Measurements from ENCODE around the gene KCND1.
A peak's percentile ranks its signal among the peaks of the same experiment; 100 is the strongest.

KCND1 gene

GRCh38 chrX:48937054-48937907 lies 34.4 kb downstream of the KCND1 start:
- peak; percentile 65 for DNase-seq

GRCh38 chrX:48936429-48937053 lies 35.1 kb downstream of the KCND1 start:
- no peak for DNase-seq

- no peak for DNase-seq
These were observed 36.4 kb downstream of the KCND1 start for GRCh38 chrX:48935301-48935670.

DNA sequence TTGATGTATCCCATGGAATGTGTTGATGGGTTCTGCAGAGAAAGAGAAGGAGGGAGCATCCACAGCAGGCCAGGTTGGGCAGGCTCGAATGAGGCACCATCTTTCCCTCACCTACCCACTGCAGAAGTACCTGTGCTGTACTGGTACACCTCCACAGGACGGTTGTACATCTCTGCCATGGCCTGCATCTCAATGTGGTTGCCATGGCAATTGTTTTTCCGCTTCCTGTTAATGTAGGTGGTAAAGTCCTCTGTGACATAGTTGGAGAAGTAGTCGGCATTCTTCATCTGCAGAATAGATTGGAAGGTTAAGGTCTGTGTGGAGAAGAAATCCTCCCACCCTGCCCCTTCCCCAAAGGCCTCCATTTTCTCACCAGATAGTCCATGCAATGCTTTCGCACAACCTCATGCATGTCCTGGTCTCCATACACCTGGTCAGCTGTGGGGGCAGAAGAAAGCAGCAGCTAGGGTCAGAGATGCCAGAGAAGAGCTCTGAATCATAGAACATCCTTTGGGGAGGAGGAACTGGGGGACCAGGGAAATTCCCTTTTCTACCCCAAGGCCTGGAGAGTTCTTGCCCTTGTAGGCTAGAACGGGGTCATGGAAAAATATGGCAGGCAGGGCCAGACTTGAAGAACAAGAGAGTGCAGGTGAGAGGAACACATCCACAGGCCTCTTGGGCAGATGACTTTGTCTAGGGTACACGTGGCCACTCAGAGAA lies 36.9 kb downstream of the KCND1 start:
- no peak for DNase-seq

GRCh38 chrX:48933757-48934156 lies 37.9 kb downstream of the KCND1 start:
- no peak for DNase-seq

DNA sequence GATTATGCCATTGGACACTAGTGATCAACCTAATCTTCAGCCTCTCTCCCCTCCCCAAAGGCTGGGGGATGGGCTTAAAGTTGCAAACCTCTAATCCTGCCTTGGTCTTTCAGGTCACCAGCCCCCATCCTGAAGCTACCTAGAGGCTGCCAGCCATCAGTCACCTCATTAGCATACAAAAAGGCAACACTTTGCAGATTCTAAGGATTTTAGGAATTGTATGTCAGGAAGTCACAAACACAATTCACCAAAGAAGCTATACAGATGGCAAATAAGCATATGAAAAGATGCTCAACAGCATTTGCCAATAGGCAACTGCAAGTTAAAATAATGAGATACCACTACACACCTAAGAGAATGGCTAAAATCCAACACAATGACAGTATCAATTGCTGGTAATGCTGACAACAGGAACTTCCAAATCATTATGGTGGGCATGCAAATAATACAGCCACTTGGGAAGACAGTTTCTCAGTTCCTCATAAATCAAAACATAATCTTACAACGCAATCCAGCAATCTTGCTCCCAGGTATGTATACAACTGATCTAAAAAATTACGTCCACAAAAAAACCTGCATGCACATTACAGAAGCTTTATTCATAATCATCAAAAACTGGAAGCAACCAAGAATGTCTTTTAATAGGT lies 43.8 kb downstream of the KCND1 start:
- DNase-seq: no peak

DNA sequence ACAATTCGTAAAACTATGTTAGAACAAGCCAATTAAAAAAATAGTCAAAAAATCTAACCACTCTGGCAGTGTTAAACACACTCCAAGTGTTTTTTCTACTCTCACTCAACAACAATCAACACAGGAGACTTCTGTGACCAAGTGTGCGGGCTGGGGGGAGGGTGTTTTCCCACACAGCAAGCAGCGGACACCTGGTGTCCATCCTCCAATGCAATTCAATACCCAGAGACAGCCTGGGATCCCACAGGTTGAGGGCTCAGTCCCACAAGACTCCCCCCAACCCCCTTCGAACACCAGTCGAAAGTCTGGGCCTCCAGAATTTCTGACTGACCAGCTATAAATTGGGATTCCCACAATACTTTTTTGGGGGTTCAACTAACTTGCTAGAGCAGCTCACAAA lies 44.5 kb downstream of the KCND1 start:
- DNase-seq: no peak

DNA sequence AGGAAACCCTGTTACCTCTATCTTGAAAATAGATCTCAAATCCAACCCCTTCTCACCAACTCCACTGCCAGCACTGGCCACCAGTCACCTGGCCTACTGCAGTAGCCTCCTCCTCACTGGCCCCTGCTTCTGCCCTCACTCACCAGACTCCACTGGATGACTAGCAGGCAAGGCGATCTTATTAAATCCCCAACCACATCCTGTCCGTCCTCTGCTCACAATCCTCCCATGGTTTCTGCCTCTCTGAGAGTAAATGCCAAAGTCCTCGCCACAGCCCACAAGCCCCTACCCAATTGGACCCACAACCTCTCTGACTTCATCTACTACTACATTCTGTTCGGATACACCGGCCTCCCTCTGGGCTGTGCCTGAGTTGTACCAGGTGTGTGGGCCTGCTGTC lies 47.4 kb downstream of the KCND1 start:
- DNase-seq: no peak

DNA sequence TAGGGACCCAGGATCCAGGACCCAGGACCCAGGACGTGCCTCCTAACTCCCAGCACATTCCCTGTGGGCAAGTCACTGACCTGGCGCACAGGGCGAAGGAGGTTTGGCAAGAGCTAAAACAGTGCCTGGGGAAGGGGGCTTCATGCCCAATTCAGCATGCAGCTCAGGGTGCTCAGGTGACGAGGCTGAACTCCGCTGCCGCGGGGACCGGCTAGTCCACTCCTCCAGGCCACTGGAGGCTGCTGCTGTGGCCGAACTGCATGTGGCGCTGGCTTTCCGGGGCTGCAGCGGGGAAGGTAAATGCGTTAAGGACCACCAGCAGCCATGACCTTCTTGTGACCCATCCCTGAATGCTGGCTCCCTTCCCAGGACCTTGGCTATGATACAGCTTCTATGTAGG lies 47.9 kb downstream of the KCND1 start:
- no peak for DNase-seq

DNA sequence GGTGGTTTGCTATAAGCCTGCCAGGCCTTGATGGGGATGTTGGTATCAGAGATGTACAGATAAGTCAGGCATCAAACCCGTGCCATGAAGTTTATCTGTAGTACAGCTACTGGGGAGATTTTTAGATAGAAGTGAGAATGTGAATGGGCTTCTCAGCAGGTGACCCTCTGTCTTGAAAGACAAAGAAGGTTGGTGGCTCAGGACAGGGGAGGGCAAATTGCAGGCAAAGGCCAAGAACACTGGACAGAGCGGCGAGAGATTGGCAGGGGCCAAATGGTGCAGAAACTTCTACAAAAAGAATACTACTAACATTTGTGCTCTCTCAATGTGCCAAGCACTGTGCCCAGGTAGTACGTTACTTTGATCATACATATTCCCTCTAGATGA lies 50.9 kb downstream of the KCND1 start:
- no peak for DNase-seq

DNA sequence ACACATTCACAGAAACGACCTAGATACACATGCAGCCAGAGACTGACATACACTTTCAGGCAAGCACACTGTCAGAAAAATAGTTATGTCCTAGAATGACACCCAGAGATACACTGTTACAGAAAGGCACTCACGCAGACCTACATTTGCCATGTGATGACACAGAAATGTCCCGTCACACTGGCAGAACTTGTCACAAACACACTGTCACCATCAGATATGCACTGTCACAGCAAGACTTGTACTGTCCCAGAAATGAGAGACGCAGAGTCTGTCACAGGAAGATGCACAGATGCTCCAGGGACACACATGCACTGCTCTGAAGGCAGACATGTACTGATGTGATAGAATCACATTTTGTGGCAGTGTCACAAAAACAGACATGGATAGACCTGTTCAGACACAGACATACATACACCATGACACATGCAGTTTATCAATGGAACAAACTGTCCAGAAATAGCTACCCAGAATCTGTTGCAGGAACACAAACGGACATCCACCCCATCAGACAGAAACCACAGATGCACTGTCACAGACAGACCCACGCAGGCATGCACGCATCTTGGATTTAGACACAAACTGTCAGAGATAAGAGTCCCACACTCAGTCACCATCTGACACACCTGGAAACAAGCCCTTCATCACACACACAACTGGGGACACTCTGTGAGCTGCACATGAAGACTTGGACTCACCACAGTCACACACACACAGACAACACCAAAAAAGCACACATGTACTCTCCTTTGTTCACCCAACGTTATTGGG lies 51.5 kb downstream of the KCND1 start:
- DNase-seq: no peak

- DNase-seq: no peak
These were observed 52.2 kb downstream of the KCND1 start for GRCh38 chrX:48919360-48919841.

DNA sequence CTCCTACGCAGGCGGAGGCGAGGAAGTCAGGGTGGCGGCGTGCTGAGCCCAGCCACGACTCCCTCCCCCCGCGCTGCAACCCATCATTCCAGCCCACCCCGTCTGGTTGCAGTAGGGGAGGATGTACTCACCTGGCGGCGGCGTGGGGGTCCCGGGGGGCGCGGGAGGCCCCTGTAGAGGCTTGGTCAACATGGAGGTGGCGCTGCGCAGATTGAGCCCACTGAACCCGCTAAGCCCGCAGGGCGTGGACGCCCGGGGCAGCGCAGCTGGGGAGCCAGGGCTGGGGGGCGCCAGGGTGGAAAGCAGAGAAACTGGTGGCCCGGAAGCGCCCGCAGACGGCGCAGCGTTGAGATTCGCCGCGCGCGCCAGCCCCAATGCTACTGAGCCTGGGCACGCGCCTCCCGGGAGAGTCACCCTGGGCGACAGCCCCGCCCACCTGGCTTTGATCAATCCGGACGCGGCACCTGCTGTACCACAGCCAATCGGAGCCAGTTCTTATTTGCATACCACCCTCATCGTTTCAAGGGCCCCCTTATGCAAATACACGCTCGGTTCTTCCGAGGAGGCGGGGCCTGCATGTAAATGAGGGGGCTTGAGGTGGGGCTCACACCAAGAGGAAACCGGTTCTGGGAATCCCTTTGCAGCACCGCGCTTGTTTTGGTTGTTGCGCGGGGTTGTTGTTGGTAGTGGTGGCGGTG lies 52.9 kb downstream of the KCND1 start, which contains the start of gene PIM2:
Gene PIM2, minus strand, starts transcription at position 382 of the 698 bp plus-strand sequence. Its CDS starts 190 bp downstream, at position 192.
- peak; percentile 89 for DNase-seq

DNA sequence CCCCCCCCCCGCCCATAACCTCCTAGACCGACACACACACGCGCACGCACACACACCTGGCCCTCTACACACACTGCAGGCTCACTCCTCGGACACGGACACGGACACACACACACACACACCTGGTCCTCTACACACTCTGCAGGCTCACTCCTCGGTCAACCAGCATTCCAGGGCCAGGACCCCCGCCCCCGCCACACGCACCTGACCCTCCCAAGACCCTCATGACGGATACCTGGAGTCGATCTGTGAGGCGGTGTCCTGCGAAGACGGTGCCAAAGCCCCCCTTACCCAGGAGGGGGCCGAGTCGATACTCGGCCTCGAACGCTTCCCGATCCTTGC lies 53.4 kb downstream of the KCND1 start:
- no peak for DNase-seq

GRCh38 chrX:48917139-48918001 lies 54.3 kb downstream of the KCND1 start:
- peak; percentile 93 for DNase-seq

DNA sequence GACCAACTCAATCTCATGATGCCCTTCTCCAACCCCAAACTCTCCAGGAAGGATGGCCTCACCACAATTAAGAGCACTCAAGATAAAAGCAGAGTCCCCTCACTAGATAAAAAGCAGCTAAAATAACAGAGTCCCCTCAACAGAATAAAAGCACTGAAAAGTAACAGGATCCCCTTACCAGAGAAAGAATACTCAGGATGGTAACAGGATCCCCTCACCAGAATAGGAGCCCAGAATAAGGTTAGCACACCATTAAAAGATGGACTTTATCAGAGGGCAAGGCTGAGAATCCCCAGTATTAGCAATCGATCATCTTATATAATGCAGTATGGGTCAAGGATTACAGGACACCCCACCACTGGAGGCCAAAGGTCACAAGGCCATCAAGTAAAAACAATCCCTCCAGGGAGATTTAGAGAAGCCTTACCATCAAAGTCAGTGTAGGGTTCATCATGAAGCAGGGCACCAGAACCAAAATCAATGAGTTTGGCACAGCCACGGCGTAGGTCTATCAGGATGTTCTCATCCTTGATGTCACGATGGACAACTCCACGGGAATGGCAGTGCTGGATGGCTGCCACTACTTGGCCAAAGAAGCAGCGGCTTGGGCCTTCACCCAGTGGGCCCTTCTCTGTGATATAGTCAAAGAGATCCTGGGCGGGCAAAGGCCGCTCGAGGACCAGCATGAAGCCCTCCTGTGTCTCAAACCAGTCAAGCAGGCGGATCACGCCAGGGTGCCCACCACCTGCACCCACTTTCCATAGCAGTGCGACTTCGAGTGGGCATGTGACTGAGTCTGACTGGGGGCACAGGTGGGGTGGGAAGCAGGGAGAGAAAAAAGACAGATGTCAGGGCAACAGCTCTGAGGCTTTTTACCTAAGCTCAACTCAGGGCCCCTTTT lies 56.8 kb downstream of the KCND1 start:
- DNase-seq: no peak

GRCh38 chrX:48913605-48914366 lies 57.9 kb downstream of the KCND1 start:
- no peak for DNase-seq

- DNase-seq: peak; percentile 90
These were observed 60.0 kb downstream of the KCND1 start, which contains the start of gene SLC35A2 for GRCh38 chrX:48911412-48912182. Gene SLC35A2 (minus strand): TSS chrX:48911646. CDS start chrX:48911636, 10 bp downstream.
